PC-3 (cell line): ENCODE data around the gene P2RY2.

ENCODE experiments used
- EZH2 ChIP-seq: fragments of 300-600 bp; sonication (generic); IDR thresholded peaks from one replicate; pipeline ENCODE4 v1.6.1; 2017; ENCODE audit warnings: antibody characterized with exemption, mild to moderate bottlenecking, low read length; ENCODE audit not compliant: unreplicated experiment
- TF ChIP-seq, protein P1 (sequence below): fragments of 300-600 bp; sonication (generic); conservative IDR thresholded peaks from 2 replicates; pipeline ENCODE4 v1.5.1; 2017; ENCODE audit warnings: antibody characterized with exemption, low read depth, mild to moderate bottlenecking, low read length

DNA sequence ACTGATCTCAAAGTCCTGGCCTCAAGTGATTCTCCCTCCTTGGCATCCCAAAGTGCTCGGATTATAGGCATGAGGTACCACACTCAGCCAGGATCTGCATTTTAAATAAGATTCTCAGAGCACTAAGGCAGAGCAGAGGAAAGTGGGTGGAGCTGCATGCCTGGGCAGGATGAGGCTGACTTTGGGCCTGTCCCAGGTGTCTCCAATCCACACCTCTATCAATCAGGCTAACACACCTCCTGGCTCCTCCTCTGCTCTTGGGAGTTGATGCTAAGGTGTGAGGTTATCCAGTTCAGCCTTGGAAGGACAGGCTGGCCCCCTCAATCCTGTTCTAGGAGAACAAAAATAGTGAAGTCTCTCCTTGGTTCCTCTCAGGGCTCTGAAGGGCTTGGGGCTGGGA lies 30.2 kb upstream of the P2RY2 start:
- TF ChIP-seq, protein P1, sequence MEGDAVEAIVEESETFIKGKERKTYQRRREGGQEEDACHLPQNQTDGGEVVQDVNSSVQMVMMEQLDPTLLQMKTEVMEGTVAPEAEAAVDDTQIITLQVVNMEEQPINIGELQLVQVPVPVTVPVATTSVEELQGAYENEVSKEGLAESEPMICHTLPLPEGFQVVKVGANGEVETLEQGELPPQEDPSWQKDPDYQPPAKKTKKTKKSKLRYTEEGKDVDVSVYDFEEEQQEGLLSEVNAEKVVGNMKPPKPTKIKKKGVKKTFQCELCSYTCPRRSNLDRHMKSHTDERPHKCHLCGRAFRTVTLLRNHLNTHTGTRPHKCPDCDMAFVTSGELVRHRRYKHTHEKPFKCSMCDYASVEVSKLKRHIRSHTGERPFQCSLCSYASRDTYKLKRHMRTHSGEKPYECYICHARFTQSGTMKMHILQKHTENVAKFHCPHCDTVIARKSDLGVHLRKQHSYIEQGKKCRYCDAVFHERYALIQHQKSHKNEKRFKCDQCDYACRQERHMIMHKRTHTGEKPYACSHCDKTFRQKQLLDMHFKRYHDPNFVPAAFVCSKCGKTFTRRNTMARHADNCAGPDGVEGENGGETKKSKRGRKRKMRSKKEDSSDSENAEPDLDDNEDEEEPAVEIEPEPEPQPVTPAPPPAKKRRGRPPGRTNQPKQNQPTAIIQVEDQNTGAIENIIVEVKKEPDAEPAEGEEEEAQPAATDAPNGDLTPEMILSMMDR = no peak
- TF ChIP-seq EZH2 = no peak
